ENCODE data around the gene SLC9A8. TPM values are rescaled to one million over a fixed set of nuclear protein-coding genes. Genes with fewer than 3 reads are reported as not detected.

The SLC9A8 gene
- total and polyA plus RNA-seq, 9 of the 15 experiments (the other 6 are each of a cell fraction or from before 2014, with no cell fraction given): 0.56 to 9.7 (median 5.0) TPM

DNA sequence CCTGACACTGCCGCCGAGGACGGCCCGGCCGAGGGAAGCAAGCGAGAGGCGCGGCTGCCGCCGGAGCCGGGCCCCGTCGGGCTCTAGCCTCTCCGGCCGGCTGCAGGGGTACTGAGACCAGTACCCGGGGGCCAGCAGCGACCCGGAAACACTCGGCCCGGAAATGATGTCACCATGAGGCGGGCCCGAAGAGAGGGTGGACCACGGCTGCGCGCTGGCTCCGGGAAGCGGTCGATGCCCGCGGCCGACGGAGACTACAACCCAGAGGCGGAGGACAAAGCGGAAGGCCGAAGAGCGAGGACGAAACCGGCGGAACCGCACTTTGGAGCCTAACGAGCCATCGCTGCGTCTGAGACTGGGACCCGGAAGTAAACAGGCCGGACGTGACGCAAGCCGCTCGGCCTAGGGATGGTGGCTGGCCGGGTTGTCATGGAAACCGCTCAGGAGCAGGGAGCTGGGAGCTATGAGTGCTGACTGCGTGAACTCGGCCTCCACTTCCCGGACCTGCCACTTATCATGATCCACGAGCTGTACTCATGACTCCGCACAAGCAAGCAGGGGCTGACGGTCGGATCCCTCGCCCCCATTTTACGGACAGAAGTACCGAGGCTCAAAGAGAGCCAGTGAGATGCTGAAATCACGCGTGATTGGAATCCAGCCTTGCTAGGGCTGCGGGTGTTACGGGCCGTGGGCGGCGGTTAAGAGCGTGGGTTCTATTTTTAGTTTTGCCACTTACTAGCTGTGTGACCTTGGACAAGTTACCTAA lies 102.9 kb downstream of the SLC9A8 start, which contains the start of gene SPATA2 (continued):
- TF ChIP-seq, protein P1, sequence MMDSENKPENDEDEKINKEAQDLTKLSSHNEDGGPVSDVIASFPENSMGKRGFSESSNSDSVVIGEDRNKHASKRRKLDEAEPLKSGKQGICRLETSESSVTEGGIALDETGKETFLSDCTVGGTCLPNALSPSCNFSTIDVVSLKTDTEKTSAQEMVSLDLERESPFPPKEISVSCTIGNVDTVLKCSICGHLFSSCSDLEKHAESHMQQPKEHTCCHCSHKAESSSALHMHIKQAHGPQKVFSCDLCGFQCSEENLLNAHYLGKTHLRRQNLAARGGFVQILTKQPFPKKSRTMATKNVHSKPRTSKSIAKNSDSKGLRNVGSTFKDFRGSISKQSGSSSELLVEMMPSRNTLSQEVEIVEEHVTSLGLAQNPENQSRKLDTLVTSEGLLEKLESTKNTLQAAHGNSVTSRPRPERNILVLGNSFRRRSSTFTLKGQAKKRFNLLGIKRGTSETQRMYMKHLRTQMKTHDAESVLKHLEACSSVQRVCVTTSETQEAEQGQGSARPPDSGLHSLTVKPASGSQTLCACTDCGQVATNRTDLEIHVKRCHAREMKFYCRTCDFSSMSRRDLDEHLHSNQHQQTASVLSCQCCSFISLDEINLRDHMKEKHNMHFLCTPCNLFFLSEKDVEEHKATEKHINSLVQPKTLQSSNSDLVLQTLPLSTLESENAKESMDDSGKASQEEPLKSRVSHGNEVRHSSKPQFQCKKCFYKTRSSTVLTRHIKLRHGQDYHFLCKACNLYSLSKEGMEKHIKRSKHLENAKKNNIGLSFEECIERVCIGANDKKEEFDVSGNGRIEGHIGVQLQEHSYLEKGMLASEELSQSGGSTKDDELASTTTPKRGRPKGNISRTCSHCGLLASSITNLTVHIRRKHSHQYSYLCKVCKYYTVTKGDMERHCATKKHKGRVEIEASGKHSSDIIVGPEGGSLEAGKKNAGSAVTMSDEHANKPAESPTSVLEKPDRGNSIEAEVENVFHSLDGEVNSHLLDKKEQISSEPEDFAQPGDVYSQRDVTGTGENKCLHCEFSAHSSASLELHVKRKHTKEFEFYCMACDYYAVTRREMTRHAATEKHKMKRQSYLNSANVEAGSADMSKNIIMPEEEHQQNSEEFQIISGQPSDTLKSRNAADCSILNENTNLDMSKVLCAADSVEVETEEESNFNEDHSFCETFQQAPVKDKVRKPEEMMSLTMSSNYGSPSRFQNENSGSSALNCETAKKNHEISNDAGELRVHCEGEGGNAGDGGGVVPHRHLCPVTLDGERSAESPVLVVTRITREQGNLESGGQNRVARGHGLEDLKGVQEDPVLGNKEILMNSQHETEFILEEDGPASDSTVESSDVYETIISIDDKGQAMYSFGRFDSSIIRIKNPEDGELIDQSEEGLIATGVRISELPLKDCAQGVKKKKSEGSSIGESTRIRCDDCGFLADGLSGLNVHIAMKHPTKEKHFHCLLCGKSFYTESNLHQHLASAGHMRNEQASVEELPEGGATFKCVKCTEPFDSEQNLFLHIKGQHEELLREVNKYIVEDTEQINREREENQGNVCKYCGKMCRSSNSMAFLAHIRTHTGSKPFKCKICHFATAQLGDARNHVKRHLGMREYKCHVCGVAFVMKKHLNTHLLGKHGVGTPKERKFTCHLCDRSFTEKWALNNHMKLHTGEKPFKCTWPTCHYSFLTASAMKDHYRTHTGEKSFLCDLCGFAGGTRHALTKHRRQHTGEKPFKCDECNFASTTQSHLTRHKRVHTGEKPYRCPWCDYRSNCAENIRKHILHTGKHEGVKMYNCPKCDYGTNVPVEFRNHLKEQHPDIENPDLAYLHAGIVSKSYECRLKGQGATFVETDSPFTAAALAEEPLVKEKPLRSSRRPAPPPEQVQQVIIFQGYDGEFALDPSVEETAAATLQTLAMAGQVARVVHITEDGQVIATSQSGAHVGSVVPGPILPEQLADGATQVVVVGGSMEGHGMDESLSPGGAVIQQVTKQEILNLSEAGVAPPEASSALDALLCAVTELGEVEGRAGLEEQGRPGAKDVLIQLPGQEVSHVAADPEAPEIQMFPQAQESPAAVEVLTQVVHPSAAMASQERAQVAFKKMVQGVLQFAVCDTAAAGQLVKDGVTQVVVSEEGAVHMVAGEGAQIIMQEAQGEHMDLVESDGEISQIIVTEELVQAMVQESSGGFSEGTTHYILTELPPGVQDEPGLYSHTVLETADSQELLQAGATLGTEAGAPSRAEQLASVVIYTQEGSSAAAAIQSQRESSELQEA (IDR thresholded peaks at IDR 0.05; ENCODE audit: low read depth): peak; percentile 41; the same call in 1 of the 2 replicates
- TF ChIP-seq GATAD2A (IDR thresholded peaks at IDR 0.05) (no peak), NR2C2 (CRISPR knock-in tag; IDR thresholded peaks at IDR 0.05) (peak; percentile 100), NR2C2 (tag; IDR thresholded peaks at IDR 0.05) (peak; percentile 100), IFI16 (CRISPR knock-in tag; IDR thresholded peaks at IDR 0.05) (no peak), ETS2 (tag; IDR thresholded peaks at IDR 0.05; ENCODE audit: borderline replicate concordance, poor library complexity, severe bottlenecking) (no peak), ZNF316 (IDR thresholded peaks at IDR 0.05) (peak; percentile 77), POLR3A (IDR thresholded peaks at IDR 0.05; ENCODE audit: borderline replicate concordance, extremely low read depth, insufficient read depth, insufficient read length) (no peak), CC2D1A (IDR thresholded peaks at IDR 0.05) (peak; percentile 69), MCM5 (IDR thresholded peaks at IDR 0.05; ENCODE audit: low read depth) (no peak), CHD4 (IDR thresholded peaks at IDR 0.05; ENCODE audit: insufficient read depth, insufficient replicate concordance, low read depth, low read length, poor library complexity, severe bottlenecking) (peak; percentile 95), RFX7 (CRISPR knock-in tag; IDR thresholded peaks at IDR 0.05) (no peak), MEIS2 (IDR thresholded peaks at IDR 0.05; ENCODE audit: partially characterized antibody) (peak; percentile 55)
- TF ChIP-seq, protein P2, sequence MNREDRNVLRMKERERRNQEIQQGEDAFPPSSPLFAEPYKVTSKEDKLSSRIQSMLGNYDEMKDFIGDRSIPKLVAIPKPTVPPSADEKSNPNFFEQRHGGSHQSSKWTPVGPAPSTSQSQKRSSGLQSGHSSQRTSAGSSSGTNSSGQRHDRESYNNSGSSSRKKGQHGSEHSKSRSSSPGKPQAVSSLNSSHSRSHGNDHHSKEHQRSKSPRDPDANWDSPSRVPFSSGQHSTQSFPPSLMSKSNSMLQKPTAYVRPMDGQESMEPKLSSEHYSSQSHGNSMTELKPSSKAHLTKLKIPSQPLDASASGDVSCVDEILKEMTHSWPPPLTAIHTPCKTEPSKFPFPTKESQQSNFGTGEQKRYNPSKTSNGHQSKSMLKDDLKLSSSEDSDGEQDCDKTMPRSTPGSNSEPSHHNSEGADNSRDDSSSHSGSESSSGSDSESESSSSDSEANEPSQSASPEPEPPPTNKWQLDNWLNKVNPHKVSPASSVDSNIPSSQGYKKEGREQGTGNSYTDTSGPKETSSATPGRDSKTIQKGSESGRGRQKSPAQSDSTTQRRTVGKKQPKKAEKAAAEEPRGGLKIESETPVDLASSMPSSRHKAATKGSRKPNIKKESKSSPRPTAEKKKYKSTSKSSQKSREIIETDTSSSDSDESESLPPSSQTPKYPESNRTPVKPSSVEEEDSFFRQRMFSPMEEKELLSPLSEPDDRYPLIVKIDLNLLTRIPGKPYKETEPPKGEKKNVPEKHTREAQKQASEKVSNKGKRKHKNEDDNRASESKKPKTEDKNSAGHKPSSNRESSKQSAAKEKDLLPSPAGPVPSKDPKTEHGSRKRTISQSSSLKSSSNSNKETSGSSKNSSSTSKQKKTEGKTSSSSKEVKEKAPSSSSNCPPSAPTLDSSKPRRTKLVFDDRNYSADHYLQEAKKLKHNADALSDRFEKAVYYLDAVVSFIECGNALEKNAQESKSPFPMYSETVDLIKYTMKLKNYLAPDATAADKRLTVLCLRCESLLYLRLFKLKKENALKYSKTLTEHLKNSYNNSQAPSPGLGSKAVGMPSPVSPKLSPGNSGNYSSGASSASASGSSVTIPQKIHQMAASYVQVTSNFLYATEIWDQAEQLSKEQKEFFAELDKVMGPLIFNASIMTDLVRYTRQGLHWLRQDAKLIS (CRISPR knock-in tag; IDR thresholded peaks at IDR 0.05): no peak
- TF ChIP-seq, protein P3, sequence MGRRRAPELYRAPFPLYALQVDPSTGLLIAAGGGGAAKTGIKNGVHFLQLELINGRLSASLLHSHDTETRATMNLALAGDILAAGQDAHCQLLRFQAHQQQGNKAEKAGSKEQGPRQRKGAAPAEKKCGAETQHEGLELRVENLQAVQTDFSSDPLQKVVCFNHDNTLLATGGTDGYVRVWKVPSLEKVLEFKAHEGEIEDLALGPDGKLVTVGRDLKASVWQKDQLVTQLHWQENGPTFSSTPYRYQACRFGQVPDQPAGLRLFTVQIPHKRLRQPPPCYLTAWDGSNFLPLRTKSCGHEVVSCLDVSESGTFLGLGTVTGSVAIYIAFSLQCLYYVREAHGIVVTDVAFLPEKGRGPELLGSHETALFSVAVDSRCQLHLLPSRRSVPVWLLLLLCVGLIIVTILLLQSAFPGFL (CRISPR knock-in tag; IDR thresholded peaks at IDR 0.05): no peak

Measured in K562 (cell line).